Progenitor cell of endocrine pancreas (in vitro differentiated cells): ENCODE measurements around the gene AMH. TPM values are rescaled to one million over a fixed set of nuclear protein-coding genes. Genes with fewer than 3 reads are reported as not detected.

Source experiments
- DNase-seq: peaks from one replicate; pipeline ENCODE4 v3.0.0; 2021; ENCODE audit warnings: low spot score; ENCODE audit not compliant: unreplicated experiment
- H3K27ac Mint-ChIP-seq: 2 replicates; pipeline ENCODE4 v1.8.0; 2021; ENCODE audit warnings: mild to moderate bottlenecking, moderate library complexity, mixed read lengths
- H3K27me3 Mint-ChIP-seq: 2 replicates; pipeline ENCODE4 v1.8.0; 2021; ENCODE audit warnings: mixed read lengths
- H3K36me3 Mint-ChIP-seq: 2 replicates; pipeline ENCODE4 v1.8.0; 2022; ENCODE audit warnings: mixed read lengths; ENCODE audit not compliant: insufficient read depth
- H3K4me1 Mint-ChIP-seq: 2 replicates; pipeline ENCODE4 v1.8.0; 2021; ENCODE audit warnings: low read depth, mixed read lengths
- H3K4me3 Mint-ChIP-seq: 2 replicates; pipeline ENCODE4 v1.8.0; 2021; ENCODE audit warnings: low read depth, mild to moderate bottlenecking, moderate library complexity, mixed read lengths
- H3K9me3 Mint-ChIP-seq: 2 replicates; pipeline ENCODE4 v1.8.0; 2021; ENCODE audit warnings: low read depth, mixed read lengths
- CTCF ChIP-seq: fragments of 200-600 bp; sonication (generic); IDR thresholded peaks from one replicate; pipeline ENCODE4 v1.5.0; 2021; ENCODE audit warnings: antibody characterized with exemption, mild to moderate bottlenecking; ENCODE audit not compliant: unreplicated experiment
- total RNA-seq: library from RNA; stranded (reverse); gene quantifications from 2 replicates; pipeline ENCODE4 v1.2.1, GENCODE V29; 2021

Gene AMH
- total RNA-seq, 1 donor from 2014 or later: 58.4 TPM

- Mint-ChIP-seq H3K4me3 (no peak overlapping the region), H3K36me3 (peaks cover 8% of the 10 kb centered on the region), H3K27me3 (no peaks in the 10 kb centered on the region), H3K4me1 (peaks cover 4% of the 10 kb centered on the region), H3K9me3 (no peaks in the 10 kb centered on the region), H3K27ac (peak overlapping the region; percentile 52)
- TF ChIP-seq CTCF: no peak
- DNase-seq: no peak
Observed at GRCh38 chr19:2230033-2230531, 19.0 kb upstream of the AMH start.

GRCh38 chr19:2230807-2231533 lies 18.2 kb upstream of the AMH start:
- TF ChIP-seq CTCF: no peak
- H3K36me3 Mint-ChIP-seq: peaks cover 7% of the 10 kb centered on the region
- no peak overlapping the region for H3K4me3 Mint-ChIP-seq
- H3K27me3 Mint-ChIP-seq: no peaks in the 10 kb centered on the region
- no peak overlapping the region for H3K27ac Mint-ChIP-seq
- peaks cover 7% of the 10 kb centered on the region for H3K4me1 Mint-ChIP-seq
- no peaks in the 10 kb centered on the region for H3K9me3 Mint-ChIP-seq
- DNase-seq: no peak

DNA sequence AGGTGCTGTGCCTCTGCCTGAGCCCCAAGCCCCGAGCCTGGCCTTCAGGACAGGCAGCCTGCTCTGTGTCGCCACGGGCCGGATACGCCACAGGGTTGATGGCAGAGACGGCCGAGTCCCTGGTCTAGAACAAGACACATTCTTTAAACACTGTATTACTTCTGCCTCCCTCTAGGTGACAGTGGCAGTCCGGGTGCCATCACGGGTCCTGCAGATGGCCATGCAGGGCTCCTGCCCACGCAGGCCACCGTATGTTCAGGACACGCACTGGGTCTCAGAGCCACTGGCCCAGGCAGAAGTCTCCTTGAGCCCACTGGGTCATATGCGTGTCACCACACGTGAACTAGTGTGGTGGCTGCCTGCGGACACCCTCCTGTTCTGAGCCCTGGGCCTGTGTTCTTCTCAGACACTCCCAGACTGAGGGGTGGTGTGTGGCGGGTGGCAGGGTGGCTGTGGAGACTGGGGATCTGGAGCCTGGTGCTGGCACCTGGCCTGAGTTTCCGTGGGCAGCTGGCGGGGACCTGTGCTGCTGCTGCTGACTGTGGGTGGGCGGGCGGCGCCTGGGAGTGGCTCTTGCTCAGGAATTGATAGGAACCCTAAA lies 17.4 kb upstream of the AMH start:
- H3K36me3 Mint-ChIP-seq: peaks cover 8% of the 10 kb centered on the region
- no peaks in the 10 kb centered on the region for H3K27me3 Mint-ChIP-seq
- H3K4me3 Mint-ChIP-seq: no peak overlapping the region
- H3K27ac Mint-ChIP-seq: no peak overlapping the region
- peaks cover 10% of the 10 kb centered on the region for H3K4me1 Mint-ChIP-seq
- DNase-seq: no peak
- no peaks in the 10 kb centered on the region for H3K9me3 Mint-ChIP-seq
- no peak for TF ChIP-seq CTCF

DNA sequence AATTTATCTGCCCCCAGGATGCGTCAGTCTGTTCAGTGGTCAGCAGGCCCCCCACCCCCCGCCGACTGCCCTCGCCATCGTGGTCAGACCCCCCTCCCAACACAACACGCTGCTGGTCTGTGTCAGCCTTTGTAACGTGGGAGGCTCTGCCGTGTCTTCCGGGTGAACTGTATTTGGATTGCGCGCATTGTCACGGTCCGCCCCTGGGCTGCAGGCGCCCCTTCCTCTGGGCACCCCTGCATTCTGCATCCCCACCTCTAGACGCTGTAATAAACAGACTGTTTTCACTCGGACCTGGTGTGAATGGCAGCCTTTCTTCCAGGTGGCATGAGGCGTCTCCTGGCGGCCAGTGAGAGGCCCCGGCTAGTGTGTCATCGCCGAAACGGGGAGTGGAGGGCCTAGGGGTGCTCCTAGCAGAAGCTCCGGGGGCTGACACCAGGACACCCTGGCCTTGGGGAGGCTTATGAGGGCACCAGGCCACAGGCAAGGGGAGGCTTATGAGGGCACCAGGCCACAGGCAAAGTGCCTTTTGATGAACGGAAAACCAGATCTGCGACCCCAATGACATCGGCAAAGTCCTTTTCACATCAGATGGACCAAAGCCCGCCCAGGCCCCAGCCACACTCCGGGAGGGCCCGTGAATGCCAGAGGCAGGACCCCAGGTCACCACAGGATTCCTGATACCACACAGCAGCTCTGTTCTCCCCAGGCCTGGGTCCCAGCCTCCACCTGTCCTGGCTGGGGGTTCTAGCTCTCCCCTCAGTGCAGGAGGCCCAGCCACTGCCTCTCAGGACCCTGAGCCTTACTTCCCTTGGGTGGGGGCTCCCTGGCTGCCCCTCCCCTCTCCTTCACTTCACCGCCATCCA lies 16.6 kb upstream of the AMH start:
- H3K36me3 Mint-ChIP-seq: peaks cover 8% of the 10 kb centered on the region
- no peak for DNase-seq
- H3K9me3 Mint-ChIP-seq: no peaks in the 10 kb centered on the region
- no peaks in the 10 kb centered on the region for H3K27me3 Mint-ChIP-seq
- peaks cover 11% of the 10 kb centered on the region for H3K4me1 Mint-ChIP-seq
- no peak overlapping the region for H3K4me3 Mint-ChIP-seq
- no peak for TF ChIP-seq CTCF
- peak overlapping the region; percentile 74 for H3K27ac Mint-ChIP-seq
